M059J (cell line): ENCODE results near the gene PTER. TPM values are rescaled to one million over a fixed set of nuclear protein-coding genes. Genes with fewer than 3 reads are reported as not detected.
A peak's percentile ranks its signal among the peaks of the same experiment; 100 is the strongest.

Source experiments
- DNase-seq: peaks from one replicate; pipeline ENCODE4 v3.0.0-alpha.2; 2012; ENCODE audit warnings: low read depth
- total RNA-seq: library from RNA; depleted of rRNA; stranded (reverse); fragments of >200 nt; shearing (Covaris generic); gene quantifications from 2 replicates; pipeline ENCODE4 v1.2.3, GENCODE V29; 2014; rRNA removed

Gene PTER, protein sequence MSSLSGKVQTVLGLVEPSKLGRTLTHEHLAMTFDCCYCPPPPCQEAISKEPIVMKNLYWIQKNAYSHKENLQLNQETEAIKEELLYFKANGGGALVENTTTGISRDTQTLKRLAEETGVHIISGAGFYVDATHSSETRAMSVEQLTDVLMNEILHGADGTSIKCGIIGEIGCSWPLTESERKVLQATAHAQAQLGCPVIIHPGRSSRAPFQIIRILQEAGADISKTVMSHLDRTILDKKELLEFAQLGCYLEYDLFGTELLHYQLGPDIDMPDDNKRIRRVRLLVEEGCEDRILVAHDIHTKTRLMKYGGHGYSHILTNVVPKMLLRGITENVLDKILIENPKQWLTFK
- not detected in 2 replicates for total RNA-seq

GRCh38 chr10:16436758-16437539 is at the start of gene PTER:
Gene PTER, plus strand, starts transcription at chr10:16437010. Its CDS starts 47,375 bp downstream, at chr10:16484385.
- DNase-seq = no peak

GRCh38 chr10:16392531-16393069 is 44.2 kb upstream of the PTER start:
- DNase-seq = no peak

DNA sequence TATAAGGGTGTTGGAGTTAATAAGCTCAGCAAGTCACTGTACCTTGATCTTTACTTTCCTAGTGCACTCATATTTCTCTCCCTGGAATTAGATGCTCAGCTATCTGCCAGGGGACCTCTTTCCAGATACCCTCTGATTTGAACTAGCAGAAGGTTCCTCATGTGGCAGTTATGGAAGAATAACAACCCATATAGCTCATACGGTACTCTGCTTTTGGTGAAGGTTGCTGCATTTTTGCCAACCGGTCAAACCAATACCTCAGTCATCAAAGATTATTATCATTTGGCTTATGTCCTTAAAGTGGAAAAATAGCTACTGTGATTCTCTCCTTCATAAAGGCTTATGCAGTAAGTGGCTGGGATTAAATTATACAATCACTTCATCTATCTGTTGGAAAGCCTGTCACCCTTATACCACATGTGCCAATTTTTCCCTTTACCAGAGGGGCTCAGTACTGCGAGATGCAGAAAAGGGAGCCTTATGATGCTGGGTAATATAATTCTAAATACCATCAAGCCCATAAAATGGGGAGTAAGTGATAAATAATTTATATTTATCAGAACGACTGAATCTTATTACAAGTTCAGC is 43.4 kb upstream of the PTER start:
- no peak for DNase-seq

DNA sequence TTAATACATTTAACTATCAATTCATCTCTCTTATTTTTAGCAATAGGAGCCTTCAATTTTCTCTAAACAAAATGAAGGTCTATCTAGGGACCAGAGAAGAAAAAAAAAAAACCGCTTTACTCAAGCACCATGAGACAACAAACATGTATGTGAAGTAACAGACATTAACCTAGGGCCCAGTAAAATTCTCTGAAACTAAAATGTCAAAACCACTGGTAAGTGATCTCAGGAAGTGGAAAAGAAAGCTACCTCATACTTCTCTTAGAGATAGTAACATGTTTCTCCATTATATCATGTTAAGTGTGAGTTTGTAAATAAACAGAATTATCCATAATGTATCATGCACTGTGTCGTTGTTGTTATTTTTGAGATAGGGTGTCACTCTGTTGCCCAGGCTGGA is 35.4 kb upstream of the PTER start:
- DNase-seq = no peak

GRCh38 chr10:16408379-16408778 is 28.4 kb upstream of the PTER start:
- DNase-seq = no peak

- no peak for DNase-seq
Measured at GRCh38 chr10:16417341-16417740, 19.5 kb upstream of the PTER start.

DNA sequence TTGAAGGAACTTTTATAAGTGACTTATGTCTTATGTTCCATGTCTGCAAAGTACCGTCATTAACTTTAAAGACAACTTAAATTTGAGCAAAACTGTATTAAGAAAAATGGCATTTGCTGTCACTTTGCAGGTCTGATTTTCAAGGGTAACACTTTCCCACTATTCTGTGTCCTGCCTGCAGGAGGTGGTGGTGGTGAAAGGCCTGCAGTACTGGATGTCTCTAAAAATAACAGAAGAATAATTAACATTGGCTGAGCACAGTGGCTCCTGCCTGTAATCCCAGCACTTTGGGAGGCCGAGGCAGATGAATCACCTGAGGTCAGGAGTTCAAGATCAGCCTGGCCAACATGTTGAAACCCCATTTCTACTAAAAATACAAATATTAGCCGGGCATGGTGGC is 13.2 kb upstream of the PTER start:
- DNase-seq = no peak

- no peak for DNase-seq
Measured at GRCh38 chr10:16425449-16425848, 11.4 kb upstream of the PTER start.

DNA sequence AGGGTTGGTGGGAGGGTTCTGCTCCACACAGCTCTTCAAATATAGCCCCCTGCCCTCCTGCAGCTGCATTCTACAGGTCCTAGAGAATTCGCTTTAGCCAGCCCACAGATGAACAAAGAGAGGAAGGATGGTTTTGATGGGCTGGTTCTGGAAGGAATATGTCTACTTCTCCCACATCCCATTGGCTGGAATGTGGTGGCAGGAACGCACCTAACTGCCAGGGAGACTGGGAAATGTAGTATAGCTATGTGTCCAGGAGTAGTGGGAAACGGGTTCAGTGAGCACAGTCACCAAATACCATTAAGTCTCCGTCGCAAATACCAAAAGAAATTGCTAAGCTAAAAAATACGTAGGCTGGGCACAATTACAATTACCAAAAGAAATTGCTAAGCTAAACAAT is 7.3 kb upstream of the PTER start:
- no peak for DNase-seq

DNA sequence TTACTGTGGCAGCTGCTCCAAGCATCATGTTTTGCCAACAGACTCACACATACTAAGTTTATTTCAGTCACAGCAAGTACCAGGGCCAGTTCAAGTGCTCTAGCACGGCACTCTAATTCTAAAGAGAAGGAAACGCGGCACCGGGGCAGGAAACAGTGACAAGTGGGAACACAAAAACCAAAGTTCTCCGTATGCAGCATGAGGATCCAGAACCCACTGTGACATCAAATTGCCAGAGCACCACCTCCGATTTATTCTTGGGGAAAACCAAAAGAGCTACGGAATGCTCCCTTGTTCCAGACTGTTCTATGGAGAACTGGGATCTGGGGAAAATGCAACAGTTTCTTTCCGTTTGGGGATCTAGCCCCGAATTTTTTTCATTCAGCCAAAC is 448 bp upstream of the PTER start:
- no peak for DNase-seq

DNA sequence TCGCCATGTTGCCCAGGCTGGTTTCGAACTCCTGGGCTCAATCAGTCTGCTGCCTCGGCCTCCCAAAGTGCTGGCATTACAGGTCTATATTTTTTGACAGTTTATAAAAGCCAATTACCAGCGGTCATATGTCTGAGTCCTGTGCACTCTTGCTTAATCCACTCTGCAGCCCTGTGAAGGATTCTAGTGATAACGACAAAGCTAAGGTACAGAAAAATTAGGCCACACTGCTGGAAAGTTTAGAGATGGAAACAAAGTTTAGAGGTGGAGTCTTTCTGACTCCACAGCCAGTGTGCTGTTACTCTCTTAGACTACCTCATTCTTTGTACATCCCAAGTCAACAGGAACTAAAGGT is 707 bp downstream of the PTER start:
- DNase-seq = no peak

- DNase-seq = no peak
Measured at GRCh38 chr10:16439295-16439694, 2.5 kb downstream of the PTER start.

GRCh38 chr10:16440396-16441133 is 3.8 kb downstream of the PTER start:
- peak; percentile 0 for DNase-seq

DNA sequence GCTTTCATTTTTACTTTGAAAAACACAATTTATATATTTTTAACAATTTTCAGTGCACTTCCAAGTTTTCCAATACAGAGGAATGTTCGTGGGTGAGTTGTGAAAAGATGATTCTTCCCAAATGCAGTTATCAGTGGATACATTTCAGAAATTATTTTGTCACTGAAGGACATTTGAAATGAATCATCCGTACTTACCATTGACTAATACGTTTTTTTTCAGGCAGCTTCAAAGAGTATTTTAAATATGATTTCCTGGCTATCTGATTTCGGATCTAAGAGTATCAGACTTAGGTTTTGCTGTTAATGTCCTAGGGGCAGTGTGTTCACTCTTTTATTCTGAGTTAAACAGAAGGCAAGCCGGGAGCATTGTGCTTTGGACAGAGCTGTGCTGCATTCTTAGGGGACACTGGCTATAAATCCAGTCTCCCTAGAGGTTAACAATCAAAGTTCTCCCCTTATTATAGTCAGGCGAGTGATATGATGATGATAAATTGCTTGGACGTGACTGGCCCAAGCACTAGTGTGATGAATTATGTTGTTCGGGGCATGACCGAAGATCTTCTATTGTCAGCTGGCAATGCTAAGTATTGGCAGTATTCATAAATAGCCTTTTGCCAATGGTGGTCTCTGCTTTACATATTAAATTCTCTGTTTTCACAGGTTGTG is 4.5 kb downstream of the PTER start:
- DNase-seq = no peak

- no peak for DNase-seq
Measured at GRCh38 chr10:16442914-16443313, 6.1 kb downstream of the PTER start.

- no peak for DNase-seq
Measured at GRCh38 chr10:16445770-16446469, 9.1 kb downstream of the PTER start.

- DNase-seq = no peak
Measured at GRCh38 chr10:16449454-16449853, 12.6 kb downstream of the PTER start.

DNA sequence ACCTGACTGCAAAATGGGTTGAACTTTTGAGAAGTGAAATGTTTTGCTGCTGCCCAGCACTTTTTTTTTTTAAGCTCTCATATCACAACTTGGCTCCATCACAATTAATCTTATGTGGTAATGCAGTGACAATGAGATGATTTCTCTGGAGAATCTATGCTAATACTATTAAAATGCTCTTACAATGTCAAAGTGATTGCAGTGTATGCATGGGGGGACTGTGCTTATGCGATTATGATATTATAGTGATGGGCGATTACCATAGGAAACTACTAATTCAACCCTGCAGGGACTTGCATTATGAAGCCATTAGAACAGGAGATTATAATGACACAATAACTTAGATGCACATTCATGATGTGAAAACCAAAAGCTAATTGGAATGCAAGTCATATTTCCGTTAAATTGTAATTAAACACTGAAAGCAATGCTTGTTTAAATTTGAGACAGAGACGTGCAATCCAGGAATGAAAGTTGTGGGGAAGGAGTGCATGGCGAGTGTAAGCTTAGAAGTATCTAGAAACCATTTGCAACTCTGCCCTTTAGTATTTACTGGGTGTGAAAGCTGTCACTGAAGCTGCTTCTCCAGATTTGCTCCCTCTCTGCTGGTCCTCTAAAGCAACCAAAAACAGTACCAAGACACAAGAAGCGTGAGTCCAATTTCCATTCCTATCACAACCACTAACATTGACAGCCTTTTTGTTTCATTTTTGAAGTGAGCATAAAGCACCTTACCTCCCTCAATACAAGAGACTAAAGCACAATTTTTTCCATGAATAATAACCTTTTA is 21.6 kb downstream of the PTER start:
- DNase-seq = no peak

GRCh38 chr10:16459423-16459939 is 22.7 kb downstream of the PTER start:
- DNase-seq = no peak

DNA sequence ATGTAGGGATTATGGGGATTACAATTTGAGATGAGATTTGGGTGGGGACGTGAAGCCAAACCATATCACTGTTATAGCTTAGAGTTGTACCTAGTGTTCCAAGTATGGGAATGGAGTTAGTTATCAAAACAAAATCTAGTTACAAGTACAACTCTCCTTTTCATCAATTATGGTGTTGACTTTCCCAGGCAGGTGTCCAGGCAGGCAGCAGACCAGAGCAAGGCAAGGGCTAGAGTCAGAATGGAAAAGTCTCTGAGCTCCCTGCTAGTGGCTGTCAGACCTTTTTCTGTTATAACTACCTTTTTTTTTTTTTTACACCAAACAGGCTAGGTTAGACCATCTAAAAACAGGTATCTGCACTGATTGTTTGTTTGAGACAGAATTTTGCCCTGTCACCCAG is 29.2 kb downstream of the PTER start:
- no peak for DNase-seq
